LNCaP clone FGC (cell line): ENCODE results near the gene KRT77.

Experiments used
- DNase-seq: peaks from one replicate; pipeline ENCODE4 v3.0.0-alpha.2; 2011; ENCODE audit warnings: low read depth
- H3K4me3 ChIP-seq: 2 replicates; pipeline ENCODE4 v1.5.1; 2011; ENCODE audit warnings: mild to moderate bottlenecking, low read depth, low read length, control low read depth
- CTCF ChIP-seq: IDR thresholded peaks from 2 replicates; pipeline ENCODE4 v1.5.1; 2012; ENCODE audit warnings: mild to moderate bottlenecking; ENCODE audit not compliant: control insufficient read depth, insufficient read depth; ENCODE audit errors: extremely low read depth

Gene KRT77

GRCh38 chr12:52695039-52695438, 8.3 kb downstream of the KRT77 start:
- TF ChIP-seq CTCF: no peak
- no peak overlapping the region for H3K4me3 ChIP-seq
- DNase-seq: no peak

GRCh38 chr12:52694151-52694550, 9.2 kb downstream of the KRT77 start:
- TF ChIP-seq CTCF: no peak
- H3K4me3 ChIP-seq: no peak overlapping the region
- no peak for DNase-seq

- no peak overlapping the region for H3K4me3 ChIP-seq
- no peak for TF ChIP-seq CTCF
- no peak for DNase-seq
Observed at GRCh38 chr12:52693261-52693660, 10.1 kb downstream of the KRT77 start.

- no peak overlapping the region for H3K4me3 ChIP-seq
- DNase-seq: no peak
- TF ChIP-seq CTCF: peak; percentile 31; the same call in 1 of the 2 replicates
Observed at GRCh38 chr12:52692254-52692653, 11.1 kb downstream of the KRT77 start.

- no peak for TF ChIP-seq CTCF
- no peak for DNase-seq
- H3K4me3 ChIP-seq: no peak overlapping the region
Observed at GRCh38 chr12:52691841-52692150, 11.5 kb downstream of the KRT77 start.

- no peak for TF ChIP-seq CTCF
- no peak overlapping the region for H3K4me3 ChIP-seq
- DNase-seq: no peak
Observed at GRCh38 chr12:52691076-52691840, 12.1 kb downstream of the KRT77 start.
